NB4 (cell line): Measurements from ENCODE around the gene SIX1.

Experiments used
- MYC ChIP-seq: IDR thresholded peaks from 2 replicates; pipeline ENCODE4 v1.6.1; 2011; ENCODE audit warnings: low read depth, low read length
- POLR2A ChIP-seq: IDR thresholded peaks from 2 replicates; pipeline ENCODE4 v1.6.1; 2011; ENCODE audit warnings: mild to moderate bottlenecking; ENCODE audit not compliant: insufficient read length; ENCODE audit errors: extremely low read depth
- TF ChIP-seq, protein P1 (sequence below): IDR thresholded peaks from one replicate; pipeline ENCODE4 v1.5.1; 2012; ENCODE audit warnings: low read depth, low read length
- TF ChIP-seq, protein P2 (sequence below): IDR thresholded peaks from 2 replicates; pipeline ENCODE4 v1.6.1; 2011; ENCODE audit warnings: low read depth, low read length

GRCh38 chr14:60651796-60652673 lies 2.8 kb upstream of the SIX1 start:
- TF ChIP-seq, protein P1, sequence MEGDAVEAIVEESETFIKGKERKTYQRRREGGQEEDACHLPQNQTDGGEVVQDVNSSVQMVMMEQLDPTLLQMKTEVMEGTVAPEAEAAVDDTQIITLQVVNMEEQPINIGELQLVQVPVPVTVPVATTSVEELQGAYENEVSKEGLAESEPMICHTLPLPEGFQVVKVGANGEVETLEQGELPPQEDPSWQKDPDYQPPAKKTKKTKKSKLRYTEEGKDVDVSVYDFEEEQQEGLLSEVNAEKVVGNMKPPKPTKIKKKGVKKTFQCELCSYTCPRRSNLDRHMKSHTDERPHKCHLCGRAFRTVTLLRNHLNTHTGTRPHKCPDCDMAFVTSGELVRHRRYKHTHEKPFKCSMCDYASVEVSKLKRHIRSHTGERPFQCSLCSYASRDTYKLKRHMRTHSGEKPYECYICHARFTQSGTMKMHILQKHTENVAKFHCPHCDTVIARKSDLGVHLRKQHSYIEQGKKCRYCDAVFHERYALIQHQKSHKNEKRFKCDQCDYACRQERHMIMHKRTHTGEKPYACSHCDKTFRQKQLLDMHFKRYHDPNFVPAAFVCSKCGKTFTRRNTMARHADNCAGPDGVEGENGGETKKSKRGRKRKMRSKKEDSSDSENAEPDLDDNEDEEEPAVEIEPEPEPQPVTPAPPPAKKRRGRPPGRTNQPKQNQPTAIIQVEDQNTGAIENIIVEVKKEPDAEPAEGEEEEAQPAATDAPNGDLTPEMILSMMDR, result no peak
- TF ChIP-seq, protein P2, sequence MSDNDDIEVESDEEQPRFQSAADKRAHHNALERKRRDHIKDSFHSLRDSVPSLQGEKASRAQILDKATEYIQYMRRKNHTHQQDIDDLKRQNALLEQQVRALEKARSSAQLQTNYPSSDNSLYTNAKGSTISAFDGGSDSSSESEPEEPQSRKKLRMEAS, result no peak
- TF ChIP-seq POLR2A (no peak), MYC (no peak)
